GM12878 (cell line): Measurements from ENCODE around the gene RSPO4. TPM values are rescaled to one million over a fixed set of nuclear protein-coding genes. Genes with fewer than 3 reads are reported as not detected.

Experiments used
- BHLHE40 ChIP-seq, 2 experiments: fragments of 450-650 bp in 1 of 2; IDR thresholded peaks; 2 replicates each; pipeline ENCODE4 v1.6.1; 2011 to 2017; ENCODE audit warnings: low read depth in 2 of 2, borderline replicate concordance in 1 of 2, improper control_type of control experiment in 1 of 2, low read length in 1 of 2, mild to moderate bottlenecking in 1 of 2
- MEF2A ChIP-seq: IDR thresholded peaks from 2 replicates; pipeline ENCODE4 v1.6.1; 2011; ENCODE audit warnings: low read depth, mild to moderate bottlenecking, low read length, moderate library complexity; ENCODE audit not compliant: insufficient read depth
- NBN ChIP-seq: fragments of 450-650 bp; IDR thresholded peaks from 2 replicates; pipeline ENCODE4 v1.6.1; 2016
- PAX8 ChIP-seq: fragments of 450-650 bp; IDR thresholded peaks from 2 replicates; pipeline ENCODE4 v1.6.1; 2017; ENCODE audit warnings: mild to moderate bottlenecking, moderate library complexity
- SMC3 ChIP-seq: IDR thresholded peaks from 2 replicates; pipeline ENCODE4 v1.6.1; 2011; ENCODE audit warnings: low read length, improper control_type of control experiment, borderline replicate concordance
- STAT3 ChIP-seq: IDR thresholded peaks from 2 replicates; pipeline ENCODE4 v1.6.1; 2011; ENCODE audit warnings: low read depth, low read length, improper control_type of control experiment
- TBL1XR1 ChIP-seq: IDR thresholded peaks from 2 replicates; pipeline ENCODE4 v1.6.1; 2012; ENCODE audit warnings: low read depth, low read length, improper control_type of control experiment
- TCF3 ChIP-seq: IDR thresholded peaks from 2 replicates; pipeline ENCODE4 v1.6.1; 2012; ENCODE audit warnings: low read depth, mild to moderate bottlenecking, low read length, borderline replicate concordance; ENCODE audit not compliant: insufficient read depth
- polyA plus RNA-seq, 11 experiments: library from polyadenylated mRNA; depleted of rRNA in 4 of 11; unstranded in 6 of 11; stranded (reverse) in 5 of 11; fragments of >200 nt; fragmentation: Nextera tagmentation in 4 of 11; fragmentation: Illumina TruSeq in 1 of 11; extraction: Ambion mirVana in 4 of 11; extraction: Trizol in 1 of 11; gene quantifications; 1 replicate in 1 of 11; 2 replicates in 10 of 11; pipeline versions ENCODE4 v1.2.1 to v1.2.3, GENCODE V29; 2011 to 2016; ENCODE audit warnings: inconsistent platforms in 2 of 11, missing spikeins in 2 of 11, low read depth in 1 of 11
- total RNA-seq, 4 experiments: library from RNA; depleted of rRNA in 3 of 4; stranded (reverse); fragments of >200 nt in 3 of 4; fragmentation: Illumina TruSeq in 1 of 4; extraction: Trizol in 1 of 4; gene quantifications; 2 replicates each; pipeline versions ENCODE4 v1.2.1 to v1.2.3, GENCODE V29; 2013 to 2021
- TF ChIP-seq, protein P1 (sequence below): fragments of 450-650 bp; IDR thresholded peaks from 2 replicates; pipeline ENCODE4 v1.6.1; 2017; ENCODE audit warnings: mild to moderate bottlenecking, moderate library complexity
- TF ChIP-seq, protein P2 (sequence below): fragments of 450-650 bp; IDR thresholded peaks from 2 replicates; pipeline ENCODE4 v1.6.1; 2016; ENCODE audit warnings: mild to moderate bottlenecking
- TF ChIP-seq, protein P3 (sequence below): IDR thresholded peaks from 2 replicates; pipeline ENCODE4 v1.6.1; 2012; ENCODE audit warnings: low read depth, low read length, improper control_type of control experiment

RSPO4 gene
- total and polyA plus RNA-seq, 10 of the 15 experiments (the other 5 are each of a cell fraction or from before 2014, with no cell fraction given) = 0.06 TPM; not detected in 9

DNA sequence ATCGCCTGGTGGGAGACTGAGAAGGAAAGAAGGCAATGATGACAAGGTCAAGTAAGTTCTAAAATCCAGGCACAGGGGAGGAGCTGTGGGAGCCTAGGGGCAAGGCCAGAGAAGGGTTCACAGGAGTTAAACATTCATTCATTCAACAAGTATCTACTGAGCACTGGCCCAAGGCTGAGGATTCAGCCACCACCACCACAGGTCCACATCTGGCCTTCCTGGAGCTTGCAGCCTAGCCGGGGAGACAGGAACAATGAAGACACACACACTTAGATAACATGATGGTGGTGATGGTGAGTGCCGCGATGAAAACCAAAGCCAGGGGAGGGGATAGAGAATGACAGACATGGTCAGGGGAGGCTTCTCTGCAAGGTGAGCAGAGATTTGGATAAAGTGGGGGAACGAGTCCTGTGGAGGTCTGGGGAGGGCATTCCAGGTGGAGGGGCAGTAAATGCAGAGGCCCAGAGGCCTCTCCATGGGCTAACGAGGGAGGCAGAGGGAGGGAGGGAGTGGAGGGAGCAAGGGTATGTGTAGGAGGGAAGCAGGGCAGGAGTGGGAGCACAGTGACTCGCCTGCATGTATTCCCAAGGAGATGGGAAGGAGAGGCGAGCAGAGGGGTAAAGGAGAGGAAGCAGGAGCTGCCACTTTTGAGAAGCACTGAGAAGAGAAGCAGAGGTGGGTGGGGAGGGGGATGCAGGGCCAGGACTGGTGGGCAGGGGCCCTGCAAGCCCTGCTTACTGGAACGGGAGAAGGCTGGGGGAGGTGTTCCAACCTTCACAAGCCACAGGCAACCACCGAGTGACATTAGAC lies 10.5 kb upstream of the RSPO4 start (continued):
- TF ChIP-seq, protein P1, sequence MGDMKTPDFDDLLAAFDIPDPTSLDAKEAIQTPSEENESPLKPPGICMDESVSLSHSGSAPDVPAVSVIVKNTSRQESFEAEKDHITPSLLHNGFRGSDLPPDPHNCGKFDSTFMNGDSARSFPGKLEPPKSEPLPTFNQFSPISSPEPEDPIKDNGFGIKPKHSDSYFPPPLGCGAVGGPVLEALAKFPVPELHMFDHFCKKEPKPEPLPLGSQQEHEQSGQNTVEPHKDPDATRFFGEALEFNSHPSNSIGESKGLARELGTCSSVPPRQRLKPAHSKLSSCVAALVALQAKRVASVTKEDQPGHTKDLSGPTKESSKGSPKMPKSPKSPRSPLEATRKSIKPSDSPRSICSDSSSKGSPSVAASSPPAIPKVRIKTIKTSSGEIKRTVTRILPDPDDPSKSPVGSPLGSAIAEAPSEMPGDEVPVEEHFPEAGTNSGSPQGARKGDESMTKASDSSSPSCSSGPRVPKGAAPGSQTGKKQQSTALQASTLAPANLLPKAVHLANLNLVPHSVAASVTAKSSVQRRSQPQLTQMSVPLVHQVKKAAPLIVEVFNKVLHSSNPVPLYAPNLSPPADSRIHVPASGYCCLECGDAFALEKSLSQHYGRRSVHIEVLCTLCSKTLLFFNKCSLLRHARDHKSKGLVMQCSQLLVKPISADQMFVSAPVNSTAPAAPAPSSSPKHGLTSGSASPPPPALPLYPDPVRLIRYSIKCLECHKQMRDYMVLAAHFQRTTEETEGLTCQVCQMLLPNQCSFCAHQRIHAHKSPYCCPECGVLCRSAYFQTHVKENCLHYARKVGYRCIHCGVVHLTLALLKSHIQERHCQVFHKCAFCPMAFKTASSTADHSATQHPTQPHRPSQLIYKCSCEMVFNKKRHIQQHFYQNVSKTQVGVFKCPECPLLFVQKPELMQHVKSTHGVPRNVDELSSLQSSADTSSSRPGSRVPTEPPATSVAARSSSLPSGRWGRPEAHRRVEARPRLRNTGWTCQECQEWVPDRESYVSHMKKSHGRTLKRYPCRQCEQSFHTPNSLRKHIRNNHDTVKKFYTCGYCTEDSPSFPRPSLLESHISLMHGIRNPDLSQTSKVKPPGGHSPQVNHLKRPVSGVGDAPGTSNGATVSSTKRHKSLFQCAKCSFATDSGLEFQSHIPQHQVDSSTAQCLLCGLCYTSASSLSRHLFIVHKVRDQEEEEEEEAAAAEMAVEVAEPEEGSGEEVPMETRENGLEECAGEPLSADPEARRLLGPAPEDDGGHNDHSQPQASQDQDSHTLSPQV = no peak
- TF ChIP-seq PAX8 (no peak), TCF3 (no peak), STAT3 (no peak), NBN (no peak), MEF2A (no peak), SMC3 (no peak), TBL1XR1 (no peak), BHLHE40 (IDR thresholded peaks at IDR 0.05; ENCODE audit: borderline replicate concordance in 1 of 2, low read depth in 2 of 2, low read length in 1 of 2) (no peak)
- TF ChIP-seq, protein P2, sequence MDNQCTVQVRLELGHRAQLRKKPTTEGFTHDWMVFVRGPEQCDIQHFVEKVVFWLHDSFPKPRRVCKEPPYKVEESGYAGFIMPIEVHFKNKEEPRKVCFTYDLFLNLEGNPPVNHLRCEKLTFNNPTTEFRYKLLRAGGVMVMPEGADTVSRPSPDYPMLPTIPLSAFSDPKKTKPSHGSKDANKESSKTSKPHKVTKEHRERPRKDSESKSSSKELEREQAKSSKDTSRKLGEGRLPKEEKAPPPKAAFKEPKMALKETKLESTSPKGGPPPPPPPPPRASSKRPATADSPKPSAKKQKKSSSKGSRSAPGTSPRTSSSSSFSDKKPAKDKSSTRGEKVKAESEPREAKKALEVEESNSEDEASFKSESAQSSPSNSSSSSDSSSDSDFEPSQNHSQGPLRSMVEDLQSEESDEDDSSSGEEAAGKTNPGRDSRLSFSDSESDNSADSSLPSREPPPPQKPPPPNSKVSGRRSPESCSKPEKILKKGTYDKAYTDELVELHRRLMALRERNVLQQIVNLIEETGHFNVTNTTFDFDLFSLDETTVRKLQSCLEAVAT = no peak
- TF ChIP-seq, protein P3, sequence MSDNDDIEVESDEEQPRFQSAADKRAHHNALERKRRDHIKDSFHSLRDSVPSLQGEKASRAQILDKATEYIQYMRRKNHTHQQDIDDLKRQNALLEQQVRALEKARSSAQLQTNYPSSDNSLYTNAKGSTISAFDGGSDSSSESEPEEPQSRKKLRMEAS = no peak
